Osteocyte (in vitro differentiated cells): ENCODE measurements around the gene PRDM16. TPM values are rescaled to one million over a fixed set of nuclear protein-coding genes. Genes with fewer than 3 reads are reported as not detected.

Source experiments
- DNase-seq: peaks from one replicate; pipeline ENCODE4 v3.0.0; 2021; ENCODE audit warnings: mixed read lengths; ENCODE audit not compliant: unreplicated experiment; ENCODE audit errors: extremely low spot score
- H3K27ac Mint-ChIP-seq: one replicate; pipeline ENCODE4 v1.8.0; 2021; ENCODE audit warnings: mild to moderate bottlenecking, mixed read lengths; ENCODE audit not compliant: unreplicated experiment
- H3K27me3 Mint-ChIP-seq: one replicate; pipeline ENCODE4 v1.8.0; 2021; ENCODE audit warnings: mixed read lengths; ENCODE audit not compliant: unreplicated experiment
- H3K36me3 Mint-ChIP-seq: one replicate; pipeline ENCODE4 v1.8.0; 2021; ENCODE audit warnings: mixed read lengths; ENCODE audit not compliant: unreplicated experiment
- H3K4me1 Mint-ChIP-seq: one replicate; pipeline ENCODE4 v1.8.0; 2021; ENCODE audit warnings: mixed read lengths; ENCODE audit not compliant: unreplicated experiment
- H3K4me3 Mint-ChIP-seq: one replicate; pipeline ENCODE4 v1.8.0; 2021; ENCODE audit warnings: mild to moderate bottlenecking, moderate library complexity, mixed read lengths; ENCODE audit not compliant: unreplicated experiment
- H3K9me3 Mint-ChIP-seq: one replicate; pipeline ENCODE4 v1.8.0; 2021; ENCODE audit warnings: mixed read lengths; ENCODE audit not compliant: unreplicated experiment
- CTCF ChIP-seq: fragments of 200-600 bp; sonication (generic); IDR thresholded peaks from 2 replicates; pipeline ENCODE4 v1.5.0; 2021; ENCODE audit warnings: antibody characterized with exemption, mild to moderate bottlenecking, moderate library complexity
- total RNA-seq: library from RNA; stranded (reverse); gene quantifications from 2 replicates; pipeline ENCODE4 v1.2.1, GENCODE V29; 2021

PRDM16 gene
- total RNA-seq, 1 donor from 2014 or later = 7.1 TPM

- H3K9me3 Mint-ChIP-seq = no peaks in the 10 kb centered on the region
- no peak for TF ChIP-seq CTCF
These were observed 18.4 kb upstream of the PRDM16 start for GRCh38 chr1:3050603-3051002.

DNA sequence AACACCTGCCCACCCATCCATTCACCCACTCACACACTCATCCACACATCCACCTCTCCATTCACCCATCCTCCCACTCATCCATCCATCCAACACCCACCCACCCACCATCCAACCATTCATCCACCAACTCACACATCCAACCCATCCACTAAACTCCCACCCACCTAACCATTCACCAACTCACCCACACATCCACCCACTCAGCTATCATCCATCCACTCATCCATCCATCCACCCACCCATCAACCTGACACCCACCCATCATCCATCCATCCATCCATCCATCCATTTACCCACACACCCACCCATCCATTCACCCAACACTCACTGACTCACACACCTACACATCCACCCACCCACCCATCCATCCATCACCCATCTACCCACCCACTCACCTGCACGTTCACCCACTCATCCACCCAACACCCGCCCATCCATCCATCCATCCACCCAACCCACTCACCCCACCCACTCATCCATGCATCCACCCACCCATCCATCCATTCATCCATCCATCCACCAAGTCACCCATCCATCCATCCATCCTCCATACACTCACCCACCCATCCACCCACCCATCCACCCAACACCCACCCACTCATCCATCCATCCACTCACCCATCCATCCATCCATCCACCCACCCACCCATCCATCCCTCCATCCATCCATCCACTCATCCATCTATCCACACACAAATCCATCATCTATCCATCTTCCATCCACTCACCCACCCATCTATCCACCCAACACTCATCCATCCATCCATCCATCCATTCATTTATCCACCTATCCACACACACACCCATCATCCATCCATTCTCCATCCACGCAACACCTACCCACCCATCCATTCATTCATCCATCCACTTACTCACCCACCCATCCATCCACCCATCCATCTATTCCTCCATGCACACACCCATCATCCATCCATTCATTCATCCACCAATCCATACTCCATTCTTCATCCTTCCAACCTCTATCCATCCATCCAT lies 17.4 kb upstream of the PRDM16 start:
- Mint-ChIP-seq H3K36me3 (no peaks in the 10 kb centered on the region), H3K4me3 (no peak overlapping the region), H3K4me1 (no peaks in the 10 kb centered on the region), H3K27me3 (peaks cover 37% of the 10 kb centered on the region), H3K27ac (no peak overlapping the region), H3K9me3 (no peaks in the 10 kb centered on the region)
- TF ChIP-seq CTCF = no peak
- DNase-seq = no peak

More at GRCh38 chr1:3050603-3051002, 18.4 kb upstream of the PRDM16 start:
- Mint-ChIP-seq H3K4me1 (no peaks in the 10 kb centered on the region), H3K27me3 (peaks cover 37% of the 10 kb centered on the region), H3K4me3 (no peak overlapping the region), H3K27ac (no peak overlapping the region), H3K36me3 (no peaks in the 10 kb centered on the region)
- no peak for DNase-seq

GRCh38 chr1:3052501-3052900 lies 16.5 kb upstream of the PRDM16 start:
- no peaks in the 10 kb centered on the region for H3K9me3 Mint-ChIP-seq
- no peak overlapping the region for H3K4me3 Mint-ChIP-seq
- no peak for DNase-seq
- no peaks in the 10 kb centered on the region for H3K4me1 Mint-ChIP-seq
- H3K36me3 Mint-ChIP-seq = no peaks in the 10 kb centered on the region
- TF ChIP-seq CTCF = no peak
- H3K27ac Mint-ChIP-seq = no peak overlapping the region
- peaks cover 38% of the 10 kb centered on the region for H3K27me3 Mint-ChIP-seq

DNA sequence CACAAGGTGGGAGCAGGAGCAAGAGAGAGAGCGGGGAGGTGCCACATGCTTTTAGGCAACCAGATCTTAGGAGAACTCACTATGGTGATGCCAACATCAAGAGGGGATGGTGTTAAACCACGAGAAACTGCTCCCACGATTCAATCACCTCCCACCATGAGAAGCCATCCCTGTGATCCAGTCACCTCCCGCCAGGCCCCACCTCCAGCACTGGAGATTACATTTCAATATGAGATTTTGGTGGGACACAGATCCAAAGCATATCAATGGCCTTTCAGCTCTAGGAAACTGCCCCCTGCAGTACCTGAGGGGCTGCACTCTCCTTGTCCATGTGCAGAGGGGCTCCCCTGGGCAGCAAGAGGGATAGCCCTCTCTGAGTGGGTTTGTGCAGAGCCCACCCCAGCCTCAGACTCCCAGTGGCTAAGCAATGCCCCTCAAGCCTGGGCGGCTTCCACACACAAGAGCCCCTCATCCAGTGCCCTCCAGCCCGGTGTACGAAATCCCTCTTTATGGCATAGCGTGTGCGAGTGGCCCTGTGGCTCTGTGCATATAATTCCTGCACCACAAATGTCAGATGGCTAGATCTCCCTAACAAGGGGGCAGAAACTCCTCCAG lies 15.5 kb upstream of the PRDM16 start:
- TF ChIP-seq CTCF = no peak
- Mint-ChIP-seq H3K27me3 (peaks cover 39% of the 10 kb centered on the region), H3K36me3 (no peaks in the 10 kb centered on the region), H3K4me1 (no peaks in the 10 kb centered on the region), H3K27ac (no peak overlapping the region), H3K9me3 (no peaks in the 10 kb centered on the region), H3K4me3 (no peak overlapping the region)
- no peak for DNase-seq

GRCh38 chr1:3053986-3054385 lies 15.0 kb upstream of the PRDM16 start:
- Mint-ChIP-seq H3K36me3 (no peaks in the 10 kb centered on the region), H3K4me1 (no peaks in the 10 kb centered on the region), H3K27me3 (peaks cover 41% of the 10 kb centered on the region), H3K27ac (no peak overlapping the region), H3K4me3 (no peak overlapping the region), H3K9me3 (no peaks in the 10 kb centered on the region)
- DNase-seq = no peak
- TF ChIP-seq CTCF = no peak
